ENCODE results near the gene CYP46A1. TPM values are rescaled to one million over a fixed set of nuclear protein-coding genes. Genes with fewer than 3 reads are reported as not detected.

Gene CYP46A1
- total and polyA plus RNA-seq, 12 donors, result 0.67 to 5.9 (median 2.1) TPM

DNA sequence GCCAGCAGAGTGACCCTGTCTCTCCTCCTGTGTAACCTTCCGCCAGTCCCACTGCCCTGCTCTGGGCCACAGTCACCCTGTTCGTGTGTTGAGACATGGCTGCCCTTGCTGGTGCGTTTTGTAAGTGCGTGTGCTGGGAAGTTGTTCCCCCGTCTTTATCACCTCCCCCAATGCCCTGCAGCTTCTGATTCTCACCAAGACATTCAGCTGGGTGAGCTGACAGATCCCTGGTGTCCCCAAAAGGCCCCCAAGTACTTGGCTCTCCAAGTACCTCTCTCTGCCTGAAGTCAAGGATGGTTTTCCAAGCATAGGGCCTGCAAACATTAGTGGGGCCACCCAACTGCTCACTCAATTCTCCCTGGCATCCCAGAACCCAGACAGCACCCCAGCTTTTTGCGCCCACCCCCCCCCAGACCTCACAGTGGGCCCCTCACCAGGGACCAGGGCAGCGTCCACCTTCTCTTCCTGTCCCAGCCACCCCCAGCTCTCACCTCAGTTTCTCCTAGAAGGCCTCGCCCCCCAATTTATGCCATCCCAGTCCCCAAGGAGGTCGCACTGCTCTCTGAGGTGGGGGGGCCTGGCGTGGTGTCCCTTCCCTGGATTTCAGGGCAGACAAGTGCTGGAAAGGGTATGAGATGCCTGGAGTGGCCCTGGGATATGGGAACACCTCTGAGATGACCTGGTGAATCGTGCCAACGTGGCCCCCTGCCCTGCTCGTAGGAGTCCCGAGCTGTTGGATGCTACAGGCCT lies 57.3 kb downstream of the CYP46A1 start:
- DNase-seq, result no peak
- Histone ChIP-seq H3K4me1 (replicated peaks in 1 of 2) (peaks cover 19% of the 10 kb centered on the region in 2 donors), H3K27ac (peak overlapping the region in 1 of 5 donors; percentile 40), H3K36me3 (replicated peaks in 1 of 2) (no peaks in the 10 kb centered on the region), H3K9me3 (replicated peaks in 1 of 3) (no peaks in the 10 kb centered on the region), H3K27me3 (no peaks in the 10 kb centered on the region), H3K4me3 (no peak overlapping the region)
- TF ChIP-seq POLR2A (IDR thresholded peaks at IDR 0.05), result no peak
- WGBS, 4 donors, result 82 to 96% (median 90%) methylated on average over 9 to 14 of the region's 14 CpGs
- intact Hi-C loops (cut with DNase I), result no loop called here

DNA sequence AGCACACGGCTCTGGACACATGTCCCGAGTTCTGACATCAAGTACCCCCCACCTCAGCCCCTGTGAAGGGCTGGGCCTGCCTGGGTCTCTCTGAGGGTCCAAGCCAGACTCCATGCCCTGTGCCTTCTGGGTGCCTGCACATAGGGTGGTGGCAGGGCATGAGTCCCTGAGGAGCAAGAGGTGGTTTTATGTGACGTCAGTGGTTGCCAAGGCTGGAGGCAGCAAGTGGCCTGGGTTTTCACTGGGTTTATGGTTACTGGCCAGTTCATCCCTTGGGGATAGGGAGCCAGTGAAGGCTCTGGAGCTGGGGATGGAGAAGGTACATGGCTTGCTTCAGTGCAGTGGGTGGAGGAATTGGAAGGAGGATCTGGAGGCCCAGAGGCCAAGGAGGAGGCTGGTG lies 58.0 kb downstream of the CYP46A1 start:
- no peaks in the 10 kb centered on the region for H3K9me3 ChIP-seq (replicated peaks in 1 of 3)
- H3K27me3 ChIP-seq, result no peaks in the 10 kb centered on the region
- intact Hi-C loops (cut with DNase I), result no loop called here
- H3K27ac ChIP-seq, result no peak overlapping the region
- H3K36me3 ChIP-seq (replicated peaks in 1 of 2), result no peaks in the 10 kb centered on the region
- no peak for DNase-seq
- peaks cover 22 to 24% of the 10 kb centered on the region in 2 donors for H3K4me1 ChIP-seq (replicated peaks in 1 of 2)
- H3K4me3 ChIP-seq, result no peak overlapping the region
- TF ChIP-seq, protein P1, sequence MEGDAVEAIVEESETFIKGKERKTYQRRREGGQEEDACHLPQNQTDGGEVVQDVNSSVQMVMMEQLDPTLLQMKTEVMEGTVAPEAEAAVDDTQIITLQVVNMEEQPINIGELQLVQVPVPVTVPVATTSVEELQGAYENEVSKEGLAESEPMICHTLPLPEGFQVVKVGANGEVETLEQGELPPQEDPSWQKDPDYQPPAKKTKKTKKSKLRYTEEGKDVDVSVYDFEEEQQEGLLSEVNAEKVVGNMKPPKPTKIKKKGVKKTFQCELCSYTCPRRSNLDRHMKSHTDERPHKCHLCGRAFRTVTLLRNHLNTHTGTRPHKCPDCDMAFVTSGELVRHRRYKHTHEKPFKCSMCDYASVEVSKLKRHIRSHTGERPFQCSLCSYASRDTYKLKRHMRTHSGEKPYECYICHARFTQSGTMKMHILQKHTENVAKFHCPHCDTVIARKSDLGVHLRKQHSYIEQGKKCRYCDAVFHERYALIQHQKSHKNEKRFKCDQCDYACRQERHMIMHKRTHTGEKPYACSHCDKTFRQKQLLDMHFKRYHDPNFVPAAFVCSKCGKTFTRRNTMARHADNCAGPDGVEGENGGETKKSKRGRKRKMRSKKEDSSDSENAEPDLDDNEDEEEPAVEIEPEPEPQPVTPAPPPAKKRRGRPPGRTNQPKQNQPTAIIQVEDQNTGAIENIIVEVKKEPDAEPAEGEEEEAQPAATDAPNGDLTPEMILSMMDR (IDR thresholded peaks at IDR 0.05), result no peak
- TF ChIP-seq POLR2A (IDR thresholded peaks at IDR 0.05), result no peak
- 83 to 100% (median 89%) methylated on average over 1 to 3 of the region's 3 CpGs; no CpG with 5 or more reads in 1 of the 4 donors for WGBS, 4 donors

DNA sequence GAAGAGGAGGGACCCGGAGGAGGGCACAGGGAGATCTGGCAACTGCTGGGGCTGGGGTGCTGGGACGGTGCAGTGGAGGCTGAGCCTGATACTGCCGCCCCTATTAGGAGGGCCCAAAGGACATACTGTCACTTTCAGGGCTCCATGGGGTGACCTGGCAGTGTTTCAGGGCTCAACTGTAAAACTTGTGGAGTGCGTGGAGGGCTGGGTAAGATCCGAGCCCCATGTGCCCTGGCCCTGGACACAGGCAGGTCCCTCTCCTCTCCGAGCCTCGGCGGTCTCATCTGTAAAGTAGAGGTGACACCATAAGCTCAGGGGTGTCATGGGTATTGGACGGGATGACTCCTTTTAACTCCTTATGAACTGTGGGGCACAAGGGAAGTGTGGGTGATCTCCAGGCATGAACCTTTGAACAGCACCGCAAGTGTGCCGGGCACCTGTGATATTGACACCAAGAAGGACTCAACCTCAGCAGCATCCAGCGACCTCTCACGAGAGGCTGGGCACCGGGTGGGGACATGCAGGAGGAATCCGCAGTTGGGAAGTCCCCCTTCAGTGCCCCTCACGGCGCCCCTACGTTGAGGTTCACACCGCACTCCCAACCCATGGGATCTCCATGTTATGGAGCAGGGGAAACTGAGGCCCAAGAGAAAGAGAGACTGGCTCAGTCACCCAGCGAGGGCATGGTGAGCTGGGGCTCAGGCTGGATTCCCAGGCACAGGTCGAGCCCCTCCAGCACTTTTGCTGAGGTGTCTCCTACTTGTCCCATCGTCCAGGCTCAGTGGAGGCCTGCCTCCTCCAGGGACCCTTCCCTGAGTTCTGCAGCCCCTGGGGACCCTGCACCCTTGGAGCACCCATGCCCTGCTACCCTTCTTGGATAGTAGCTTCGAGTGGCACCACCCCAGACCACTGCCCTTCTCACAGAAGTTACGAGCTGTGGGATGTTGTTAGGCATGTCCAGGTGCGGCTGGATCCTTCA lies 58.7 kb downstream of the CYP46A1 start:
- Histone ChIP-seq H3K9me3 (replicated peaks in 1 of 3) (no peaks in the 10 kb centered on the region), H3K4me3 (no peak overlapping the region), H3K27me3 (no peaks in the 10 kb centered on the region), H3K27ac (no peak overlapping the region), H3K4me1 (replicated peaks in 1 of 2) (peaks cover 17 to 21% of the 10 kb centered on the region in 2 donors), H3K36me3 (replicated peaks in 1 of 2) (no peaks in the 10 kb centered on the region)
- intact Hi-C loops (cut with DNase I), result no loop called here
- no peak for DNase-seq
- no peak for TF ChIP-seq POLR2A (IDR thresholded peaks at IDR 0.05)
- TF ChIP-seq, protein P1 (IDR thresholded peaks at IDR 0.05), result no peak
- 83 to 92% (median 91%) methylated on average over 18 to 25 of the region's 25 CpGs for WGBS, 4 donors

DNA sequence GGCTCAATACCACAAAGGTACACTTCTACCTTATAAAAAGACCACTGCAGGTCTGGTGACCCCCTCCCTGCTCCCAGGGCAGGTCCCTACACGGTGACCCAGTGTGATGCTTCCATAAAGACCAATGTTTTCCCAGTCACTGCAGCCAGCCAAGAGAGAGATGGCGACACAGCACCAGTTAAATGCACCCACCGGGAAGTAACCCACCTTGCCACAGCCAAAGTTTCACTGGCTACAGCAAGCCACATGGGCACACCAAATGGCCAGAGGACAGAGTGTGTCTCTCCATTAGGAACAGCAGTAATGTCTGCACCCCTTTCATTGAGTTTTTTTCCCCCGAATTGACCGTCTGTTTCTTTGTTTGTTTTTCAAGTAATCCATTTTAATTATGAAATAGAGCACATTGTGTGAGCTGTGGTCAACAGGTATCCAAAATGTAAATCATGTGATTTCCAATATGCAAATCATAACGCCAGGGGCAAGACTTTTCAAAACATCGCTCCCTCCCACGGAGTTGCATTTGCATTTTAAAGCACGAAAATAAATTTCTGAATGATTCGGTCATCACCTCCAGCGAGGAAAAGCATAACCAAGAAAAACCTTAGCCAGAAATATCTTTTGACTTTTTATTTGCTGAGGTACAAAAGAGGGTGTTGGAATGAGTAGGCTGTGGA lies 60.2 kb downstream of the CYP46A1 start:
- Histone ChIP-seq H3K4me3 (no peak overlapping the region), H3K27me3 (no peaks in the 10 kb centered on the region), H3K36me3 (replicated peaks in 1 of 2) (no peaks in the 10 kb centered on the region), H3K27ac (no peak overlapping the region), H3K4me1 (replicated peaks in 1 of 2) (peaks cover 11 to 15% of the 10 kb centered on the region in 2 donors), H3K9me3 (replicated peaks in 1 of 3) (no peaks in the 10 kb centered on the region)
- DNase-seq, result no peak
- TF ChIP-seq, protein P1 (IDR thresholded peaks at IDR 0.05), result no peak
- no peak for TF ChIP-seq POLR2A (IDR thresholded peaks at IDR 0.05)
- WGBS, 4 donors, result 68 to 80% (median 77%) methylated on average over 11 of the region's 11 CpGs
- intact Hi-C loops (cut with DNase I), result no loop called here
